HepG2 (cell line): ENCODE data around the gene NEK3. TPM values are rescaled to one million over a fixed set of nuclear protein-coding genes. Genes with fewer than 3 reads are reported as not detected.

ENCODE experiments used
- ATAC-seq: fragments of 200-7000 bp; cut with Tn5 transposase; 3 replicates; pipeline ENCODE4 v1.9.1; 2020; ENCODE audit warnings: mild to moderate bottlenecking, moderate library complexity
- BruUV-seq: library from RNA; stranded (reverse); fragments of 400-500 nt; replicated peaks from 2 replicates; lab custom pipeline; 2021; lab: Mats Ljungman, UMichigan
- CTCF ChIA-PET: fragments of 300-600 bp; formaldehyde crosslinking; extraction: SDS; loops from one replicate; lab custom pipeline; 2021; ENCODE audit warnings: low total read pairs, inconsistent platforms, low intra/inter-chr PET ratio; lab: Yijun Ruan, JAX
- POLR2A ChIA-PET: fragments of 350-600 bp; sonication (Branson Sonifier 250); formaldehyde crosslinking; loops from one replicate; lab custom pipeline; 2020; ENCODE audit warnings: antibody characterized with exemption, inconsistent platforms; lab: Yijun Ruan, JAX
- DNase-seq: peaks from one replicate; pipeline ENCODE4 v3.0.0-alpha.2; 2015; ENCODE audit warnings: low spot score
- FAIRE-seq: peaks from 3 replicates; lab custom pipeline; 2011; peaks lifted over from hg19 to GRCh38; lab: Jason Lieb, UNC
- H2AFZ ChIP-seq: one replicate; pipeline ENCODE4 v1.6.1; 2011; ENCODE audit warnings: low read length, inconsistent platforms
- H3K27ac ChIP-seq: fragments of 300-600 bp; 3 replicates; pipeline ENCODE4 v1.8.0; 2011; ENCODE audit warnings: mixed run types, mild to moderate bottlenecking, mixed read lengths, low read length, inconsistent platforms; ENCODE audit not compliant: insufficient read depth; ENCODE audit errors: extremely low read length
- H3K27me3 ChIP-seq, 2 experiments: fragments of 200-600 bp in 1 of 2; 2 replicates in 1 of 2; 3 replicates in 1 of 2; pipeline versions ENCODE4 v1.6.0 to v1.8.0; 2011; ENCODE audit warnings: low read length in 2 of 2, mild to moderate bottlenecking in 2 of 2, moderate library complexity in 2 of 2, inconsistent platforms in 1 of 2; ENCODE audit not compliant: insufficient read depth in 2 of 2, control insufficient read depth in 1 of 2
- H3K36me3 ChIP-seq, 2 experiments: fragments of 200-600 bp in 1 of 2; replicated peaks in 1 of 2; 2 replicates in 1 of 2; 3 replicates in 1 of 2; pipeline versions ENCODE4 v1.5.1 to v1.8.0; 2011; ENCODE audit warnings: low read length in 2 of 2, inconsistent platforms in 1 of 2; ENCODE audit not compliant: insufficient read depth in 2 of 2, control insufficient read depth in 1 of 2
- H3K4me1 ChIP-seq: 2 replicates; pipeline ENCODE4 v1.5.1; 2012; ENCODE audit warnings: low read length, inconsistent platforms; ENCODE audit not compliant: insufficient read depth
- H3K4me2 ChIP-seq: 2 replicates; pipeline ENCODE4 v1.6.0; 2011; ENCODE audit warnings: low read depth, low read length, inconsistent platforms
- H3K4me3 ChIP-seq, 3 experiments: fragments of 200-600 bp in 1 of 3; sonication (generic), shearing (Covaris generic) in 1 of 3; replicated peaks in 1 of 3; 2 replicates each; pipeline ENCODE4 v1.5.1; 2011 to 2016; ENCODE audit warnings: low read length in 3 of 3, inconsistent platforms in 2 of 3, low read depth in 2 of 3, mild to moderate bottlenecking in 2 of 3, control low read depth in 1 of 3, mixed read lengths in 1 of 3; ENCODE audit not compliant: insufficient read depth in 1 of 3
- H3K79me2 ChIP-seq: one replicate; pipeline ENCODE4 v1.6.1; 2011; ENCODE audit warnings: low read length, inconsistent platforms; ENCODE audit not compliant: insufficient read depth
- H3K9ac ChIP-seq: 2 replicates; pipeline ENCODE4 v1.6.0; 2011; ENCODE audit warnings: mild to moderate bottlenecking, low read depth, low read length, inconsistent platforms; ENCODE audit not compliant: insufficient read depth
- H3K9me3 ChIP-seq: 2 replicates; pipeline ENCODE4 v1.5.1; 2012; ENCODE audit warnings: mild to moderate bottlenecking, low read length
- H4K20me1 ChIP-seq: 2 replicates; pipeline ENCODE4 v1.6.0; 2011; ENCODE audit warnings: inconsistent platforms, mild to moderate bottlenecking, low read length, moderate library complexity; ENCODE audit not compliant: insufficient read depth
- HDAC1 ChIP-seq: sonication (generic); formaldehyde crosslinking; IDR thresholded peaks from 2 replicates; pipeline ENCODE4 v1.5.1; 2020; ENCODE audit warnings: mild to moderate bottlenecking, missing genetic modification reagents
- KLF11 ChIP-seq: IDR thresholded peaks from 2 replicates; pipeline ENCODE4 v1.6.1; 2016; ENCODE audit warnings: missing compliant biosample characterization
- NCOA2 ChIP-seq: sonication (generic); formaldehyde crosslinking; IDR thresholded peaks from 2 replicates; pipeline ENCODE4 v1.8.0; 2022; ENCODE audit warnings: inconsistent platforms
- RBAK ChIP-seq: sonication (generic); formaldehyde crosslinking; IDR thresholded peaks from 2 replicates; pipeline ENCODE4 v1.5.1; 2020; ENCODE audit warnings: mild to moderate bottlenecking, missing genetic modification reagents
- SMC3 ChIP-seq: IDR thresholded peaks from 2 replicates; pipeline ENCODE4 v1.6.1; 2011; ENCODE audit warnings: low read length, improper control_type of control experiment
- STAG1 ChIP-seq: sonication (generic); formaldehyde crosslinking; IDR thresholded peaks from 2 replicates; pipeline ENCODE4 v1.4.0; 2020; ENCODE audit warnings: missing genetic modification reagents
- ZNF558 ChIP-seq: sonication (generic); formaldehyde crosslinking; IDR thresholded peaks from 2 replicates; pipeline ENCODE4 v1.9.0; 2022; ENCODE audit warnings: mild to moderate bottlenecking, missing genetic modification reagents, borderline replicate concordance
- WGBS: methylation state at CpG from one replicate; pipeline ENCODE4 v1.1.6; 2017; ENCODE audit warnings: low lambda C conversion rate; 5-methylcytosine and 5-hydroxymethylcytosine counted together
- in situ Hi-C: cut with HindIII; loops from 2 replicates; pipeline ENCODE4 v1.10.0; 2017; ENCODE audit warnings: low pct_unique_long_range_greater_than_20kb; ENCODE audit not compliant: extremely low pct_ligation_motif_present
- intact Hi-C: fragments of 100-400 bp; cut with micrococcal nuclease; formaldehyde crosslinking; loops from one replicate; pipeline ENCODE4 v1.10.0; 2022; ENCODE audit not compliant: unreplicated experiment
- polyA plus RNA-seq, 8 experiments: library from polyadenylated mRNA; depleted of rRNA in 3 of 8; stranded (reverse) in 7 of 8; unstranded in 1 of 8; fragments of >200 nt; fragmentation: Illumina TruSeq in 4 of 8; extraction: Trizol in 4 of 8; gene quantifications; 2 replicates each; pipeline versions ENCODE4 v1.2.1 to v1.2.3, GENCODE V29; 2011 to 2016; ENCODE audit warnings: low read depth in 4 of 8, missing spikeins in 1 of 8, mixed read lengths in 1 of 8; ENCODE audit not compliant: insufficient read depth in 1 of 8
- total RNA-seq, 5 experiments: library from RNA; depleted of rRNA; stranded (reverse); fragments of >200 nt; fragmentation: Illumina TruSeq; extraction: Trizol; gene quantifications; 2 replicates each; pipeline ENCODE4 v1.2.3, GENCODE V29; 2016; ENCODE audit warnings: low read depth in 1 of 5
- TF ChIP-seq, protein P1 (sequence below): sonication (generic); formaldehyde crosslinking; conservative IDR thresholded peaks from 2 replicates; pipeline ENCODE4 v1.8.0; 2022; ENCODE audit warnings: mild to moderate bottlenecking, moderate library complexity, missing genetic modification reagents
- TF ChIP-seq, protein P2 (sequence below): sonication (generic); formaldehyde crosslinking; IDR thresholded peaks from 2 replicates; pipeline ENCODE4 v1.5.0; 2020; ENCODE audit warnings: mild to moderate bottlenecking, missing genetic modification reagents, moderate library complexity
- TF ChIP-seq, protein P3 (sequence below): sonication (generic); formaldehyde crosslinking; IDR thresholded peaks from 2 replicates; pipeline ENCODE4 v1.4.0; 2020; ENCODE audit warnings: missing genetic modification reagents, borderline replicate concordance

NEK3 gene
- total and polyA plus RNA-seq, 2 of the 13 experiments (the other 11 are each of a cell fraction or from before 2014, with no cell fraction given), result 36.7 to 68.2 TPM

DNA sequence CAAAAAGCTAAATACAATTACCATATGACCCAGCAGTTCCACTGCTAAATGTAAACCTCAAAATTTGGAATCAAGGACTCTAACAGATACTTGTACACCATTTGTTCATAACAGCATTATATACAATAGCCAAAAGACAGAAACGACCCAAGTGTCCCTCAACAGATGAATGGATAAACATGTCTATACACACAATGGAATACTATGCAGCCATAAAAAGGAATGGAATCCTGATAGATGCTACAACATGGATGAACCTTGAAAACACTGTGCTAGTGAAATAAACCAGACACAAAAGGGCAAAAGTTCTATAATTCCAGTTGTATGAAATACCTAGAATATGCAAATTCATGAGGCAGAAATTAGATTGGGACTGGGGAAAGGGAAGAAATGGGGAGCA, 12.2 kb downstream of the NEK3 start:
- in situ Hi-C loops, result no loop called here
- 63% methylated on average over 1 of the region's 1 CpG for WGBS
- Histone ChIP-seq H3K36me3 (peaks cover 8 to 52% of the 10 kb centered on the region in 2 experiments), H3K27ac (no peak overlapping the region), H3K4me2 (no peak overlapping the region), H4K20me1 (no peaks in the 10 kb centered on the region), H3K79me2 (no peaks in the 10 kb centered on the region), H2AFZ (no peak overlapping the region), H3K4me3 (no peak overlapping the region), H3K9me3 (no peaks in the 10 kb centered on the region), H3K27me3 (no peaks in the 10 kb centered on the region), H3K9ac (no peak overlapping the region), H3K4me1 (no peaks in the 10 kb centered on the region)
- ATAC-seq, result no peak
- POLR2A ChIA-PET, result no interaction called here
- no TSS peak for BruUV-seq
- intact Hi-C loops, result no loop called here
- CTCF ChIA-PET, result no interaction called here
- TF ChIP-seq RBAK (CRISPR knock-in tag) (no peak), ZNF558 (no peak)
- TF ChIP-seq, protein P1, sequence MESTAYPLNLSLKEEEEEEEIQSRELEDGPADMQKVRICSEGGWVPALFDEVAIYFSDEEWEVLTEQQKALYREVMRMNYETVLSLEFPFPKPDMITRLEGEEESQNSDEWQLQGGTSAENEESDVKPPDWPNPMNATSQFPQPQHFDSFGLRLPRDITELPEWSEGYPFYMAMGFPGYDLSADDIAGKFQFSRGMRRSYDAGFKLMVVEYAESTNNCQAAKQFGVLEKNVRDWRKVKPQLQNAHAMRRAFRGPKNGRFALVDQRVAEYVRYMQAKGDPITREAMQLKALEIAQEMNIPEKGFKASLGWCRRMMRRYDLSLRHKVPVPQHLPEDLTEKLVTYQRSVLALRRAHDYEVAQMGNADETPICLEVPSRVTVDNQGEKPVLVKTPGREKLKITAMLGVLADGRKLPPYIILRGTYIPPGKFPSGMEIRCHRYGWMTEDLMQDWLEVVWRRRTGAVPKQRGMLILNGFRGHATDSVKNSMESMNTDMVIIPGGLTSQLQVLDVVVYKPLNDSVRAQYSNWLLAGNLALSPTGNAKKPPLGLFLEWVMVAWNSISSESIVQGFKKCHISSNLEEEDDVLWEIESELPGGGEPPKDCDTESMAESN (CRISPR knock-in tag), result no peak
- no peak for DNase-seq
- FAIRE-seq, result no peak

DNA sequence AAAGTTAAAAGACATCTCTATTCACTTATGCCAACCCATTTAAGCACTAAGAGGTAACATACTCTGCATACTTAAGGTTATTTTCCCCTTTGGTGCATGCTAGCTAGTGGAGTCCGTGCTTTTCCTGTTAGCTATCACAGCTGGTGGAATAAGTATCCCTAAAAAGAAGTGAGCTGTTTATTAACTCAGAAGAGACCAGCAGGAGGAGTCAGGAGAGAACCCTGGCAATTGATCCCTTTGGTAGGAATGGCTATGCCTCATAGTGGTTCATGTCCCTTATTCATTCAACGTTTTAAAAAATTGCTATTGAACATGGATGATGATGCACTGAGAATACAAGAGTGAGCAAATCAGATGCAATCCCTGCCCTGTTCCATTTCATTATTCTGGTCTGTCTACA, 18.1 kb downstream of the NEK3 start:
- no peaks in the 10 kb centered on the region for H3K9me3 ChIP-seq
- no peaks in the 10 kb centered on the region for H3K27me3 ChIP-seq
- H4K20me1 ChIP-seq, result no peaks in the 10 kb centered on the region
- ChIA-PET CTCF (interaction anchor here (0.8 kb wide), 1 partner anchor 60 kb away, joined by 3 read pairs; no protein-coding TSS in a partner anchor), POLR2A (interaction anchor here (1.1 kb wide), 1 partner anchor 53 kb away, joined by 3 read pairs; no protein-coding TSS in a partner anchor)
- H3K4me1 ChIP-seq, result no peaks in the 10 kb centered on the region
- H3K4me3 ChIP-seq, result no peak overlapping the region
- ATAC-seq (peak; percentile 66), FAIRE-seq (no peak), DNase-seq (no peak)
- BruUV-seq, result no TSS peak
- in situ Hi-C loops, result no loop called here
- H3K4me2 ChIP-seq, result no peak overlapping the region
- no peak overlapping the region for H3K27ac ChIP-seq
- no peak overlapping the region for H2AFZ ChIP-seq
- 88% methylated on average over 2 of the region's 2 CpGs for WGBS
- peaks cover 8 to 45% of the 10 kb centered on the region in 2 experiments for H3K36me3 ChIP-seq
- H3K9ac ChIP-seq, result no peak overlapping the region
- H3K79me2 ChIP-seq, result no peaks in the 10 kb centered on the region
- TF ChIP-seq, protein P2, sequence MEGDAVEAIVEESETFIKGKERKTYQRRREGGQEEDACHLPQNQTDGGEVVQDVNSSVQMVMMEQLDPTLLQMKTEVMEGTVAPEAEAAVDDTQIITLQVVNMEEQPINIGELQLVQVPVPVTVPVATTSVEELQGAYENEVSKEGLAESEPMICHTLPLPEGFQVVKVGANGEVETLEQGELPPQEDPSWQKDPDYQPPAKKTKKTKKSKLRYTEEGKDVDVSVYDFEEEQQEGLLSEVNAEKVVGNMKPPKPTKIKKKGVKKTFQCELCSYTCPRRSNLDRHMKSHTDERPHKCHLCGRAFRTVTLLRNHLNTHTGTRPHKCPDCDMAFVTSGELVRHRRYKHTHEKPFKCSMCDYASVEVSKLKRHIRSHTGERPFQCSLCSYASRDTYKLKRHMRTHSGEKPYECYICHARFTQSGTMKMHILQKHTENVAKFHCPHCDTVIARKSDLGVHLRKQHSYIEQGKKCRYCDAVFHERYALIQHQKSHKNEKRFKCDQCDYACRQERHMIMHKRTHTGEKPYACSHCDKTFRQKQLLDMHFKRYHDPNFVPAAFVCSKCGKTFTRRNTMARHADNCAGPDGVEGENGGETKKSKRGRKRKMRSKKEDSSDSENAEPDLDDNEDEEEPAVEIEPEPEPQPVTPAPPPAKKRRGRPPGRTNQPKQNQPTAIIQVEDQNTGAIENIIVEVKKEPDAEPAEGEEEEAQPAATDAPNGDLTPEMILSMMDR (CRISPR knock-in tag), result peak; percentile 26; the same call in 1 of the 2 replicates
- TF ChIP-seq, protein P3, sequence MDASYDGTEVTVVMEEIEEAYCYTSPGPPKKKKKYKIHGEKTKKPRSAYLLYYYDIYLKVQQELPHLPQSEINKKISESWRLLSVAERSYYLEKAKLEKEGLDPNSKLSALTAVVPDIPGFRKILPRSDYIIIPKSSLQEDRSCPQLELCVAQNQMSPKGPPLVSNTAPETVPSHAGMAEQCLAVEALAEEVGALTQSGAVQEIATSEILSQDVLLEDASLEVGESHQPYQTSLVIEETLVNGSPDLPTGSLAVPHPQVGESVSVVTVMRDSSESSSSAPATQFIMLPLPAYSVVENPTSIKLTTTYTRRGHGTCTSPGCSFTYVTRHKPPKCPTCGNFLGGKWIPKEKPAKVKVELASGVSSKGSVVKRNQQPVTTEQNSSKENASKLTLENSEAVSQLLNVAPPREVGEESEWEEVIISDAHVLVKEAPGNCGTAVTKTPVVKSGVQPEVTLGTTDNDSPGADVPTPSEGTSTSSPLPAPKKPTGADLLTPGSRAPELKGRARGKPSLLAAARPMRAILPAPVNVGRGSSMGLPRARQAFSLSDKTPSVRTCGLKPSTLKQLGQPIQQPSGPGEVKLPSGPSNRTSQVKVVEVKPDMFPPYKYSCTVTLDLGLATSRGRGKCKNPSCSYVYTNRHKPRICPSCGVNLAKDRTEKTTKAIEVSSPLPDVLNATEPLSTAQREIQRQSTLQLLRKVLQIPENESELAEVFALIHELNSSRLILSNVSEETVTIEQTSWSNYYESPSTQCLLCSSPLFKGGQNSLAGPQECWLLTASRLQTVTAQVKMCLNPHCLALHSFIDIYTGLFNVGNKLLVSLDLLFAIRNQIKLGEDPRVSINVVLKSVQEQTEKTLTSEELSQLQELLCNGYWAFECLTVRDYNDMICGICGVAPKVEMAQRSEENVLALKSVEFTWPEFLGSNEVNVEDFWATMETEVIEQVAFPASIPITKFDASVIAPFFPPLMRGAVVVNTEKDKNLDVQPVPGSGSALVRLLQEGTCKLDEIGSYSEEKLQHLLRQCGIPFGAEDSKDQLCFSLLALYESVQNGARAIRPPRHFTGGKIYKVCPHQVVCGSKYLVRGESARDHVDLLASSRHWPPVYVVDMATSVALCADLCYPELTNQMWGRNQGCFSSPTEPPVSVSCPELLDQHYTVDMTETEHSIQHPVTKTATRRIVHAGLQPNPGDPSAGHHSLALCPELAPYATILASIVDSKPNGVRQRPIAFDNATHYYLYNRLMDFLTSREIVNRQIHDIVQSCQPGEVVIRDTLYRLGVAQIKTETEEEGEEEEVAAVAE (CRISPR knock-in tag), result no peak
- TF ChIP-seq KLF11 (no peak), SMC3 (peak; percentile 40; the same call in 1 of the 2 replicates), HDAC1 (CRISPR knock-in tag) (no peak), STAG1 (peak; percentile 28; the same call in 1 of the 2 replicates), NCOA2 (CRISPR knock-in tag) (no peak)
- TF ChIP-seq, all 625 proteins: peak for 3
- intact Hi-C loops, result loop anchor here (1.0 kb wide), 1 partner anchor 60 kb away; no protein-coding TSS in a partner anchor
